BE2C (cell line): Measurements from ENCODE around the gene TXLNG.
A peak's percentile ranks its signal among the peaks of the same experiment; 100 is the strongest.

Source experiments
- DNase-seq: peaks from one replicate; pipeline ENCODE4 v3.0.0-alpha.2; 2020
- H3K27me3 ChIP-seq: fragments of 250-450 bp; sonication (Bioruptor Pico); 2 replicates; pipeline ENCODE4 v1.5.1; 2020; ENCODE audit warnings: mild to moderate bottlenecking
- H3K36me3 ChIP-seq: fragments of 250-450 bp; sonication (Bioruptor Pico); 2 replicates; pipeline ENCODE4 v1.5.1; 2020; ENCODE audit warnings: mild to moderate bottlenecking
- H3K4me1 ChIP-seq: fragments of 250-450 bp; sonication (Bioruptor Pico); 2 replicates; pipeline ENCODE4 v1.5.1; 2020
- H3K4me3 ChIP-seq: 2 replicates; pipeline ENCODE4 v1.5.1; 2011; ENCODE audit warnings: low read depth, low read length
- H3K9me3 ChIP-seq: fragments of 250-450 bp; sonication (Bioruptor Pico); 2 replicates; pipeline ENCODE4 v1.5.1; 2020
- TF ChIP-seq, protein P1 (sequence below): IDR thresholded peaks from 2 replicates; pipeline ENCODE4 v1.5.1; 2012; ENCODE audit warnings: mild to moderate bottlenecking, low read depth, low read length

The TXLNG gene

DNA sequence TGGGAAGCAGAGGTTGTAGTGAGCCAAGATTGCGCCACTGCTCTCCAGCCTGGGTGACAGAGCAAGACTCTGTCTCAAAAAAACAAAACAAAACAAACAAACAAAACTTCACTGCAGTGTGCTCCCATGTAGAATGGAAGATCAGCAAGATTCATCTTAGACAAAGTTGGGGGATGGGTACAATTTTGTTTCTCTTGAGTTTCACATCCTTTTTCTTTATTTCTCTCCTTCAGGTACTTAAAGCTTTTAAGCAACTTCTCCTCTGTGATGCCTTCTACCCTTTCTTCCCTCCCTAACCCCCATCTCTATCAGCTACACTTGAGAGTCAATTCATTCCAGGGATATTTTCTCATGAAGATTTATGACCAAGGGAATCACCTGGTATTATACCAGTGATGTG is 99.4 kb downstream of the TXLNG start:
- Histone ChIP-seq H3K9me3 (no peaks in the 10 kb centered on the region), H3K4me3 (no peak overlapping the region), H3K4me1 (no peaks in the 10 kb centered on the region), H3K27me3 (no peaks in the 10 kb centered on the region), H3K36me3 (no peaks in the 10 kb centered on the region)
- TF ChIP-seq, protein P1, sequence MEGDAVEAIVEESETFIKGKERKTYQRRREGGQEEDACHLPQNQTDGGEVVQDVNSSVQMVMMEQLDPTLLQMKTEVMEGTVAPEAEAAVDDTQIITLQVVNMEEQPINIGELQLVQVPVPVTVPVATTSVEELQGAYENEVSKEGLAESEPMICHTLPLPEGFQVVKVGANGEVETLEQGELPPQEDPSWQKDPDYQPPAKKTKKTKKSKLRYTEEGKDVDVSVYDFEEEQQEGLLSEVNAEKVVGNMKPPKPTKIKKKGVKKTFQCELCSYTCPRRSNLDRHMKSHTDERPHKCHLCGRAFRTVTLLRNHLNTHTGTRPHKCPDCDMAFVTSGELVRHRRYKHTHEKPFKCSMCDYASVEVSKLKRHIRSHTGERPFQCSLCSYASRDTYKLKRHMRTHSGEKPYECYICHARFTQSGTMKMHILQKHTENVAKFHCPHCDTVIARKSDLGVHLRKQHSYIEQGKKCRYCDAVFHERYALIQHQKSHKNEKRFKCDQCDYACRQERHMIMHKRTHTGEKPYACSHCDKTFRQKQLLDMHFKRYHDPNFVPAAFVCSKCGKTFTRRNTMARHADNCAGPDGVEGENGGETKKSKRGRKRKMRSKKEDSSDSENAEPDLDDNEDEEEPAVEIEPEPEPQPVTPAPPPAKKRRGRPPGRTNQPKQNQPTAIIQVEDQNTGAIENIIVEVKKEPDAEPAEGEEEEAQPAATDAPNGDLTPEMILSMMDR = no peak
- no peak for DNase-seq

DNA sequence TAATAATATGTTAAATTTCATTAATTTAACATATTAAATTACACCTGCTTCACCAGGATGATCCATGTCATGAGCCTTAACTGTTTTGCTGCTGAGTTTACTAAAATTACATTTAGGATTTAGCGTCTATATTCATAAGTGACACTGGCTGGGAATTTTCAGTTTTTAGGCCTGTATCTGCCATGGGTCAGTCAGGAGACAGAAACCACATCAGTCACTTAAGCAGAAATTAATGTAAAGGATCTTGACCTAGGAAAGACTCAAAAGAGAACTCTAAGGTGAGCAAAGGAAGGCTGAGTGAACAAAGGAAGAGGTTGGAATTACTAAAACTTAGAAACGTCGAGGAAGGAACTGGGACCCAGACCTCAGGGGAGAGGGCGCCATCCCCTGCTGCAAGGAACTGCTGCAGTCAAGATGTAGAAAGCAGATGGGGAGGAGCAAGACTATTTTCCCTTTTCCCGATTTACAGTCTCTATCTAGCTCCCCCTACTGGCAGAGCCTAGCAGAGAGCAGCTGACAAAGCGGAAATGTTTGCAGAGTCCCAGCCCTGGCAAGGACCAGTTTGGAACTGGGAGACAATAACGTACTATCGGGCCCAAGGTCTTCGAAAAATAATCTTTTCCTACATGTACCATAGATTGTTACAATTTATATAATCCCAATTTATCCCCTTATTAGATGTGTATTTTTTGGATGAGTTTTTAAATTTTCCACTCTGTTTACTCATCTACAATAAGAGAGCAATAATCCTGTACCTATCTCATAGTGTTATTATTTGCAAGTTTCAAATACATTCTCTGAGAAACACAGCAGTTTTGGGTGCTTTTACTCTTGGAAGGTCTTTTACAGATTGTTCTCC is 106.5 kb downstream of the TXLNG start:
- Histone ChIP-seq H3K4me3 (no peak overlapping the region), H3K9me3 (no peaks in the 10 kb centered on the region)

More for the DNA sequence above, 106.5 kb downstream of the TXLNG start:
- Histone ChIP-seq H3K27me3 (no peaks in the 10 kb centered on the region), H3K36me3 (no peaks in the 10 kb centered on the region), H3K4me1 (no peaks in the 10 kb centered on the region)
- peak; percentile 67 for DNase-seq
- TF ChIP-seq, protein P1 = peak; percentile 87
